GM18526 (cell line): Measurements from ENCODE around the gene HS3ST3B1.

Source experiments
- POLR2A ChIP-seq: IDR thresholded peaks from 3 replicates; pipeline ENCODE4 v1.6.1; 2011; ENCODE audit not compliant: insufficient read length; ENCODE audit errors: extremely low read depth

The HS3ST3B1 gene

GRCh38 chr17:14325618-14326167 lies 24.8 kb downstream of the HS3ST3B1 start:
- no peak for TF ChIP-seq POLR2A

- TF ChIP-seq POLR2A = no peak
Observed at GRCh38 chr17:14329900-14330491, 29.1 kb downstream of the HS3ST3B1 start.

GRCh38 chr17:14330492-14330962 lies 29.6 kb downstream of the HS3ST3B1 start:
- no peak for TF ChIP-seq POLR2A

DNA sequence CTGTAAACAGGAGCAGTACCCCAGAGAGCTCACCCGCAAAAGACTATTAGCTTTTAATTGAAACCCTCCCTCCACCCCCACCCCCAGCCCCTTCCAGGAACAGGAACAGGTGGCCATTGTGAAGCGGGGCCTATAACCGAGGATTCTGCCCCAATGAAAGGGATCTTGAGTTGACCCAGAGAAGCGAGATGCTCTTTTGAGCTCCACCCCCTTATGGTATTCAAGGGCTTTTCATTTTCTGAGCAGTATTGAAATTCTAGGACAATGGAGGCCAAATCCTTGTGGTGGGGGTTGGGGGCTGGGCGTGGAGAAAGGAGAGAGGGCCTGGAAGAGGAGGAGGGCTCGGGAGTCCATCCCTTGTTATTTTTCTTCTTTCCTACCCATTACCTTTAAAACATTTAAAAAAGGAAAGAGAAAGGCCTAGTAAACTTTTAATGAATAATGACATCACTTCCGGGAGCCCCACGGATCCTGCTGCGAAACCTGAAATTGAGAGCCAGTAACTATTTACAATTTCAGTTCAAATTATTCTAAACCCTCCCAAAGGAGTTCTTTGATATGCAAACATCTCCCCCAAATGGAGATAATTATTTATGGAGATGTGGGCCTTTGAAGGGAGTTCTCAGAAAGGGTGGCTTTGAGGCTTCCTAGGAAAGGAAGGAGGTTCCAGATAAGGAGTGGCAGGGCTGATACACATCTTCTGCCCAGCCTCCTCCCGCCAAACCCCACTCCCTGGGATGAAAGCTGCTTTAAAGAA lies 30.5 kb downstream of the HS3ST3B1 start:
- no peak for TF ChIP-seq POLR2A

GRCh38 chr17:14331982-14332298 lies 31.1 kb downstream of the HS3ST3B1 start:
- TF ChIP-seq POLR2A = no peak

DNA sequence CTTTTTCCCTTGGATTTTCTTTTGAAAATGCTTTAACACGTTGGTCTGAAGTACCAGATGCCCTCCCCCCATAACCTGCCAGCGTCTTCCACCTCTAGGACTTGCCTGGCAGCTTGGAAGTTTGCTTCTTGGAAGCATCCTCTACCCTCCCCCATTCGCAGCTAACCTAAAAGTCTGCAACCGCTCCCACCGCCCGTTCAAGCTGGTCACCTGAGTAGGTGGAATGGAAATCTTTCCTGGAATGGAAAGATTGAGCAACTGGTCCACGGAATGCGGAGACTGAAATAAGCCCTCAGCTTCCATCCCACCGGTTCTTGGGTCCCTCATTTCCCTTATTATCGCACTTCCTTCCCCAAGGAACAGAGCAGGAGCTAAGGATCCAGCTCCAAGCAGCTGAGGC lies 31.4 kb downstream of the HS3ST3B1 start:
- no peak for TF ChIP-seq POLR2A

GRCh38 chr17:14333506-14333905 lies 32.6 kb downstream of the HS3ST3B1 start:
- TF ChIP-seq POLR2A = no peak

DNA sequence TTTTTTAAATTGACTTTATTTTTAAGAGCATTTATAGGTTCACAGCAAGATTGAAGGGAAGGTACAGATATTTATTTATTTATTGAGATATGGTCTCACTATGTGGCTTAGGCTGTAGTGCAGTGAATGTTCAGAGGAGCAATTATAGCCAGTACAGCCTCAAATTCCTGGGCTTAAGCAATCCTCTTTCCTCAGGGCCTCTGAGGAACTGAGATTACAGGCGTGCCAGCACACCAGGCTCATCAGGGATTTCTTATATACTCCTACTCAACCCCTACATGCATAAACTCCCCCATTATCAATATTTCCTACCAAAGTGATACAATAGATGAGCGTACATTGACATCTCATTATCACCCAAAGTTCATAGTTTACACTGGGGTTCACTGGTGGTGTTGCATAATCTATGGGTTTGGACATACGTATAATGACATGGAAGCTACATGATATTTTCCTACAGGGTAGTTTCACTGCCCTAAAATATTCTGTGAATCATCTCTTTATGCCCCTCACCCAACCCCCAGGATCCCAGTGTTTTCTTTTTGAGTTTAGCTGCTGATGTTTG lies 33.5 kb downstream of the HS3ST3B1 start:
- no peak for TF ChIP-seq POLR2A

- no peak for TF ChIP-seq POLR2A
Observed at GRCh38 chr17:14334919-14335318, 34.0 kb downstream of the HS3ST3B1 start.

- TF ChIP-seq POLR2A = no peak
Observed at GRCh38 chr17:14336418-14336817, 35.5 kb downstream of the HS3ST3B1 start.

GRCh38 chr17:14337596-14338079 lies 36.8 kb downstream of the HS3ST3B1 start:
- no peak for TF ChIP-seq POLR2A

- no peak for TF ChIP-seq POLR2A
Observed at GRCh38 chr17:14340857-14341754, 40.2 kb downstream of the HS3ST3B1 start.

GRCh38 chr17:14341866-14342265 lies 41.0 kb downstream of the HS3ST3B1 start:
- TF ChIP-seq POLR2A = no peak

DNA sequence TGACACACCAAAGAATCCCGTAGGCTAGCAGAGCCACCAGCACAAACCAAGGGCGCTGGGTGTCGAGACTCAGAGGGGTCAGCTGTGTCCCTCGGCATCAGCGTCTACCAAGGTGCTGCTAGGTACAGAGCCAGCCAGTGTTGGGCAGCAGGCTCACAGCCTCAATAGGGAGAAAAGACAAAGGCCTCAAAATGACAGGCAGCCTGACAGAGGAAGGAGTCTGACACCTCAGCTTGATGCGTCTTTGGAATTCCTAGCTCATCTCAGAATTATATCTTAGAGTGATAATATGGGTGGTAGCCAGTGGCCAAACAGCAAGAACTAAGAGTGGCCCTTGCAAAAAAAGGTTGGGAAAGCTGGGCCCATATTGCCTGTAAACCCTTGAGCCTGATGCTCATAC lies 45.9 kb downstream of the HS3ST3B1 start:
- TF ChIP-seq POLR2A = no peak

- no peak for TF ChIP-seq POLR2A
Observed at GRCh38 chr17:14351493-14351892, 50.6 kb downstream of the HS3ST3B1 start.

GRCh38 chr17:14352136-14352535 lies 51.3 kb downstream of the HS3ST3B1 start:
- TF ChIP-seq POLR2A = no peak
